Loucy (cell line): ENCODE data around the gene ANK3.

Experiments used
- EZH2phosphoT487 ChIP-seq: fragments of 200-600 bp; IDR thresholded peaks from 2 replicates; pipeline ENCODE4 v1.6.1; 2018; ENCODE audit warnings: antibody characterized with exemption, mild to moderate bottlenecking, moderate library complexity, borderline replicate concordance
- TF ChIP-seq, protein P1 (sequence below): fragments of 200-600 bp; sonication (generic); conservative IDR thresholded peaks from 2 replicates; pipeline ENCODE4 v1.5.1; 2014; ENCODE audit warnings: mild to moderate bottlenecking, antibody characterized with exemption, low read length

DNA sequence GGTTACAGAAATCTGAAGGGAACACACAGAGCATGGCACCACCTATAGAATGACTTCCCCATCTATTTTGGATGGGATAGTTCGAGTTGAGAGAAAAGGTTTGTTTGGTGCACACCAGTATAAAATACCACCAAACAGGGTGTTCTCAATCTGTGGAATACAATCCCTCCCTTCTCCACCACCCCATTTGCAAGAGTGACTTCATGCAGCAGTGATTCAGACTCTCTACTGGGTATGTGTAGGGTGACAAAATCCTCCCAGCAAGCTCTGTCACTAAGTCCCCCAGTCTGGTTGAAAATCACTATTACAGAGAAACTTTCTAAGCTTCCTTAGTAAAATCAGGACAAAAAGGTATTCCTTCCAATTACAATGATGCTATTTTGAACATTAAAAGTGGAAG, 69.0 kb downstream of the ANK3 start:
- TF ChIP-seq, protein P1, sequence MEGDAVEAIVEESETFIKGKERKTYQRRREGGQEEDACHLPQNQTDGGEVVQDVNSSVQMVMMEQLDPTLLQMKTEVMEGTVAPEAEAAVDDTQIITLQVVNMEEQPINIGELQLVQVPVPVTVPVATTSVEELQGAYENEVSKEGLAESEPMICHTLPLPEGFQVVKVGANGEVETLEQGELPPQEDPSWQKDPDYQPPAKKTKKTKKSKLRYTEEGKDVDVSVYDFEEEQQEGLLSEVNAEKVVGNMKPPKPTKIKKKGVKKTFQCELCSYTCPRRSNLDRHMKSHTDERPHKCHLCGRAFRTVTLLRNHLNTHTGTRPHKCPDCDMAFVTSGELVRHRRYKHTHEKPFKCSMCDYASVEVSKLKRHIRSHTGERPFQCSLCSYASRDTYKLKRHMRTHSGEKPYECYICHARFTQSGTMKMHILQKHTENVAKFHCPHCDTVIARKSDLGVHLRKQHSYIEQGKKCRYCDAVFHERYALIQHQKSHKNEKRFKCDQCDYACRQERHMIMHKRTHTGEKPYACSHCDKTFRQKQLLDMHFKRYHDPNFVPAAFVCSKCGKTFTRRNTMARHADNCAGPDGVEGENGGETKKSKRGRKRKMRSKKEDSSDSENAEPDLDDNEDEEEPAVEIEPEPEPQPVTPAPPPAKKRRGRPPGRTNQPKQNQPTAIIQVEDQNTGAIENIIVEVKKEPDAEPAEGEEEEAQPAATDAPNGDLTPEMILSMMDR, result no peak
- no peak for TF ChIP-seq EZH2phosphoT487
